SKM-1 (cell line): ENCODE measurements around the gene UPK3BL2.
"Not testable (repeated sequence)": the region's sequence is repeated elsewhere in the genome, so short reads cannot be mapped to it uniquely, and the experiment has no call there.

Experiments used
- DNase-seq: peaks from one replicate; lab custom pipeline; 2025; ENCODE audit not compliant: unreplicated experiment; lab: John Stamatoyannopoulos, UW

Gene UPK3BL2

DNA sequence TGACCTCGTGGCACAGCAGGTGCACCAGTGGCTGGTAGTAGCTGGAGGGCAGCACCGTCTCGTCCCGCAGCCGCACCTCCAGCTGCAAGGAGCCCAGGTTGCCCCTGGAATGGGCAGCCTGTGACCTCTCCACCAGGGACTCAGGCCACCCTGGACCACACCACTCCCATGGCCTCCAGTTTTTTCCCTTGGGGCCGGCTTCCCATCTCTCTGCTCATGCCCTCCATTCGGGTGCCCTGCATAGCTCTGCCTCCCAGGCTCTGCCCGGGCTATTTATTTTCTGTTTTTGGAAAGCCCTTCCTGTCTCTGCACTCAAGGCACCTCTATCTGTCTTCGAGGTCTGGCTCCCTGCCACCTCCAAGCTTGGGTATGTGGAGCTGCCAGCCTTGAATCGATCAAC lies 46.6 kb downstream of the UPK3BL2 start:
- DNase-seq, result not testable (repeated sequence)

DNA sequence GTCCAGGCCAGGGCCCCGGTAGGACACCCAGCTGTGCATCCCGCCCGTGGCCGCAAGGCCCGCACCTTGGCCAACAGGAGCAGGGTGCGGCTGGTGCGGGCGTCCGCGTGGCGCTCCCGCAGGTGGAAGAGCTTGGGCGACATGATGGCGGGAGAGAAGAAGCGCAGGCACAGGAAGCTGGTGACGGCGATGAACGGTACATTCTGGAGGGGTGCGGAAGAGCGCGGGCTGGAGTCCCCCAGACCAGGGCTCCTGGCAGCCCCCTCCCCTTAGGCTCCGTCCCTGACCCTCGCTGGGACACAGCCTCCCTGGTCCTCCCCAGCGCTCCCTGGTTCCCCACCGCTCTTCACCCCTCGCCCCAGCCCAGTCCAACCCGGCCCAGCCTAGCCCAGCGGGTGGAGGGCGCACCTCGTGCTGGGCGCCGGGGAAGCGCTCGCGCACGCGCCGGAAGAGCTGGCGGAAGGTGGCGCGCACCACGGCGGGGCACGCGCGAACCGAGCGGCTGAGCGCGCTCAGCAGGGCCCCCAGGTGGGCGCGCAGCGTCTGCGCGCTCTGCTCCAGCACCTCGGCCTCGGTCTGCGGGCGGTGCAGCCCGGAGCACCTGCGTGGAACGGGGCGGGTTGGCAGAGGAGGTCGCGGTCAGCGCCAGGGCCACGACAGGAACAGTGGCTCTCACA lies 48.9 kb downstream of the UPK3BL2 start:
- DNase-seq, result not testable (repeated sequence)

DNA sequence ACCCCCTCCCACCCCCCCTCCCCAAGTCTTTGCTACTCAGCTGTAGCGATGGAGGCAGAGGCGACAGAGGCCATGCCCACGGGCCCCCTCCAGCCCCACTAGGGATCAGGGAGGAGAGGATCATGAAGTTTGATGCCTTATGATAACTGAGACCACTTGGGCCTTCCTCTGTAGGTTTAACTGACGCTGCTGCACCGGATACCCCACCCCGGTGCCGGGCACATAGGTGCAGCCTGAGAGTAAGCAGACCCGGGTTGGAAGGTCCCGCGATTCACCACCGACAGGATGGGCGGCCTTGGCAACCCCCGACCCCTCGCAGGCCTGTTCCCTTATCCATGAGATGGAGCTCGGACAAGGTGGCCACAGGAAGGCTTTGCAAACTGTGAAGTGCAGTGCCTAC lies 49.5 kb downstream of the UPK3BL2 start:
- DNase-seq, result not testable (repeated sequence)

DNA sequence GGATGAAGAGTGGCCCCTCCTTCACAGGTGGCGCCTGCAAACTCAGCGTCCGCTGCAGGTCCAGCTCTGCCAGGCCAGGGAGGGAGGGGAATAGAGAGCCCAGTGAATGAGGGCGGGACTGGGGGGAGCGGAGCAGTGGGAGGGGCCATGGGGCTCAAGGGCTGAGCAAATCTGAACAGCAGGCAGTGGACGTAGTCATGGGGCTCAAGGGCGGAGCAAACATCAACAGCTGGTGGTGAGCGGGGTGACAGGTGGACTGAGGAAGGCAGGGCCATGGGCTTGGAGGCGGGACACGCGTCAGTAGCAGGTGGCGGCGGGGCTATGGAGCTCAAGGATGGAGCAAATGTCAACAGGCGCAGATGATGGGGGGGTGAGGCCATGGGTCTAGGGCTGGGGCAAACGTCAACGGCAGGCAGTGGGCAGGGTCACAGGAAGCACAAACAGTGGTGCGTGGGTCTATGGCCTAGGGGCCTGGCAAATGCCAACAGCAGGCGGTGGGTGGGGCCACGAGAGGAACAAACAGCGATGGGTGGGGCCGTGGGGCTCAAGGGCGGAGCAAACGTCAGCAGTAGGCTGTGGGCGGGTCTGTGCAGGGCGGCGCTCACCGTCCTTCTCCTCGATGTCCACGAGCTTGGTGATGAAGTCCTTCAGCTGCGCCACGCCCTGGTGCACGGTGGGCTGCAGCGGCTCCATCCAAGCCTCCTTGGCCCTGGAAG lies 50.1 kb downstream of the UPK3BL2 start:
- not testable (repeated sequence) for DNase-seq

DNA sequence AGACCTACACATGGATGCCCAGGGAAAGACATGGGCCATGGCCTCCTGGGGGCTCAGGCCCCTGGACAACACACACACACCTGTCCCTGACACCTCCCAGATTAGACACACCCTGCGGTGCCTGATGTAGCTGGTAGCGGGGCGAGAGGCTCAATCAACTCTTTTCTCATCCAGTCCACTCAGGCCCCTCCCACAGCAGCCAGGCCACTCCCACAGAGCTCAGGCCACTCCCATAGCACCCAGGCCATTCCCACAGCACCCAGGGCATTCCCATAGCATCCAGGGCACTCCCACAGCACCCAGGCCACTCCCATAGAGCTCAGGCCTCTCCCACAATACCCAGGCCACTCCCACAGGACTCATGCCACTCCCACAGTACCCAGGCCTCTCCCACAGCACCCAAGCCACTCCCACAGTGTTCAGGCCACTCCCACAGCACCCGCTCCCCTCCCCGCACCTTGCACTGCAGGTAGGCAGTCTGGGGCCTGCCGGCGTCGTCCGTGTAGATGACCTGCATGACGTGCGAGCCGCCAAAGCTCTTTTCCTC lies 52.9 kb downstream of the UPK3BL2 start:
- not testable (repeated sequence) for DNase-seq
